M059J (cell line): ENCODE results near the gene COL23A1. TPM values are rescaled to one million over a fixed set of nuclear protein-coding genes. Genes with fewer than 3 reads are reported as not detected.

Source experiments
- DNase-seq: peaks from one replicate; pipeline ENCODE4 v3.0.0-alpha.2; 2012; ENCODE audit warnings: low read depth
- total RNA-seq: library from RNA; depleted of rRNA; stranded (reverse); fragments of >200 nt; shearing (Covaris generic); gene quantifications from 2 replicates; pipeline ENCODE4 v1.2.3, GENCODE V29; 2014

COL23A1 gene
- total RNA-seq, 1 experiment from 2014 or later: not detected

DNA sequence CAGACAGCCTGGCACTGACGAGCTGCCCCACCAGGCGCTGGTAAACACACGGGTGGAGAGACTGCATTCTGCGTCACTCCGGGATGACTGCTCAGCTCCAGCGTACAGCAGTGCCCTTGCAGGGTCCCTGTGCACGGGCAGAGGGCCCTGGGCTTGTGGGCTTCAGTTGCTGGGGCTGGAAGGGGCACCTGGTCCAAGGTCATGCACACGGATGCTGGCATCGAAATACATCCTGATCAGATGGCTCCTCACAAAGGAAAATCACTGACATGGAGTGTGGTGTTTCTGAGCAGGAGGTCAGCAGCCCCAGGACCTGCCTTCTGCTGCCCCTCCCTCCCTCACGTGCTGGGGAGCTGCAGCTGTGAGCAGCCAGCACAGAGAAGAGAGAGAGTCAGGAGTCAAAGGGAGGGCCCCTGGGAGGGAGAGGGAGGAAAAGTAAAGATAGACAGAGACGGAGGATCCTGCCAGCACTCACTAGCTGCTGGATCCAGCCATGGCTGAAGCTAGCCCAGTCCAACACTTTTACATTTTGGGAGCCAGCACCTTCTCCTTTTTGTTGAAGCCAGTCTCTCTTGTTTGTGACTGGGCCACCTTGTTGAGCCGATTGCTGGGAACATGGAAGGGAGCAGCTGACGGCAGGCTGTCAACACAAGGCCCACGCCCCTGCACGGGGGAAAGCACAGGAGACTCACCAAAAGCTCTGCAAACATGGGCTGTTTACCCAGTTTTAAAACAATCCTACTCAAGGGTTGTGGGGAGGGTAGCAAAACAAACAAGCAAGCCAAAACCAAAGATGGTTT is 191.1 kb downstream of the COL23A1 start:
- DNase-seq: no peak

DNA sequence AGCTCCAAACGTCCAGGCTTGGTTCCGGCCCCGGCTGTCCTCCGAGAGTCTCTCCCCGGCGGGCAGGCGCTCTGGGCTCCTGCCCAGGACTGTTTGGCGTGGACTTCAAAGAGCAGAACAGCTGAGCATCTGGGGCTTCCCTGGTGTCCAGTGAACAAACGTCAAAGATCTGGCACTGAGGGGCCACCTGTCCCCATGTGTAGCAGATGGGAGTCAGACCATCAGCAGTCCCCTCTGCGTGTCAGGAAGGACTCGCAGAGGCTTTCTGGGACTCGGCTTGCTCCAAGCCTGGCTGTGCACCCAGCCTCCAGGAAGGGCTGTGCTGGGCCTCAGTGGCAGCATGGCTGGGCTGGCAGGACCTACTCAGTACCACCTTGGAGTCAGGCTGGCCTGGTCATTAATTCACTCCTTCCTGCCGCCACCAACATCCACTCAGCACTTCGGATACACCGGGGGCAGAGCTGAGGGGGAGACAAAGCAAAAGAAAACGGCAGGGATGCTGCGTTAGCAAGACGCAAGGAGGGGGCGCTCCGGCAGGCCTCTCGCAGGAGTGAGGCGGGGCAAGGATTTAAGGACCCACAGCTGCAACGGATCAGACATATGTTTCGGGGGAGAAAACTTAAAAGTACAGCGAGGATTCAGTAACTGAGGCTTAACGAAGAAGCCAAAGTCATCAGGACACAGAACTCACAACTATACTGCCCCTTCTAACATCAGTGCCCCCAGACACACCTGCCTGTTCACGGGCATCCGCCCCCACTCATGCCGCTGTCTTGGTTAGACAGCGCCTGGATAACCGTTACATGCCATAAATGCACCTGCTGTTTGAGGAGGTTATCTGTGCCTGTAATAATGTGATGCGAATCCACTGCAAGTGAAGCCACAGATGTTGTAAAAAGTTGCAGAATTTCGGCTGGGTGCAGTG is 193.1 kb downstream of the COL23A1 start:
- no peak for DNase-seq

DNA sequence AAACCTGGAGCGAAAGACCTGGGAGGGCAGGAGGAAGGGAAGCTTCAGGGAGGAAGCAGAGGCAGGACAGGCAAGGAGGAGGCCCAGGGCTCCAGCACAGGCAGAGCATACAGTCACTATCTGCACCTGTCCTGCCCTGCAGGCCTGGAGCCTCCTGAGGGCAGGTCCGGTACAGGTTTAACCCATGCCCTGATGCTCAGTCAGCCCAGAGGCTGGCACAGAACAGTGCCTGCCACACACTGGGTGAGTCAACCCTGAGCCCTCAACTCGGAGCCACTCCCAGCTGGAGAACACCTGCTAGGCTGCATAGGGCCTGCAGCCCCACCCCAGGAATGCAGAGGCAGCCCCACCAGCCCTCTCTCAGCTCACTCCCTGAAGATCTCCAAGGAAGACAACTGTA is 196.1 kb downstream of the COL23A1 start:
- DNase-seq: no peak

DNA sequence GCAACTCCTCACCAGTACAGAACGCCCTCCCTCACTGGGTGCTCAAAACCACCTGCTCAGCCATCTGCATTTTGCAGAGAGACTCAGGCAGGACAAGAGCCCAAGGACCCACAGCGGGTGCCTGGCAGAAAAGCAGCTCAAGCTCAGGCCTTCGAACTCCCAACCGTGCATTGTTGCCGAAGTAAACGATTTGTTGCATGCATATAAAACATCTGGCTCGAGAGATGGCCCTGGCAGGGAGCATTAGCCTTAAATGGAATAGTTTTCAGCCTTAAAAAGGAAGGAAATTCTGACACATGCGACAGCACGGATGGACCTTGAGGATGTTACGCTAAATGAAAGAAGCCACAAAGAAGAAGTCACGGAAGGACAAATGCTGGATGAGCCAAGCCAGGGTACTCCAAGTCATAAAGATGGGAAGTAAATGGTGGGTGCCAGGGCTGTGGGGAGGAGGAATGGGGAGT is 197.2 kb downstream of the COL23A1 start:
- no peak for DNase-seq

DNA sequence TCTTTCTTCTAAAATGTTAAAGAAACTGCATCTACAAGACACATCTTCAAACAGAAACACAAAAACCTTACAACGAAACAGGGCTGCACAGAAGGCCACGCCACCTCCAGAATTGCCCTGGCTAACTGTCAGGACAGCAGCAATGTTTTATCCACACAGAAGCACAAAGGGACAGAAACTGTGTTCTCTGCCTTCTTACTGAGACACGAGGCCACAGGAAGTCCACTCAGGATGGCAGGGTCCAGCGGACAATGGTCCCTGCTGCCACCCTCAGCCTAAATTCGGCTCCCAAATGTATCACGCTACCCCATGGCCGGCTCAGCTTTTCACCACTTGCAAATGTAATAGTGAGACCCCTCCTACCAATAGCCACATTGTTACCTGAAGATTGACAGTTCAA is 197.8 kb downstream of the COL23A1 start:
- DNase-seq: no peak

DNA sequence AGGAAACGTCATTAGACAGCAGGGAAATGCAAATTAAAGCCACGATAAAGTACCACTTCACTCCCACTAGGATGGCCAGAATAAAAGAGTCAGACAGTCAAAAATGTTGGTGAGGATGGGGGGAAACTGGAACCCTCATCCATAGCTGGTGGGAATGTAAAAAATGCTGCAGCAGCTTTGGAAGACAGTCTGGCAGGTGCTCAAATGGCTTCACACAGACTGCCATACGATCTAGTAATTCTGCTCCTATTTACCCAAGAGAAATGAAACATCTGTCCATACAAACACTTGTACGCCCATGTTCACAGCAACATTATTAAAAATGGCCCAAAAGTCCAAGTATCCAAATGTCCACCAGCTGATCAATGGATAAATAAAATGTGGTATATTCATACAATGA is 198.7 kb downstream of the COL23A1 start:
- no peak for DNase-seq

DNA sequence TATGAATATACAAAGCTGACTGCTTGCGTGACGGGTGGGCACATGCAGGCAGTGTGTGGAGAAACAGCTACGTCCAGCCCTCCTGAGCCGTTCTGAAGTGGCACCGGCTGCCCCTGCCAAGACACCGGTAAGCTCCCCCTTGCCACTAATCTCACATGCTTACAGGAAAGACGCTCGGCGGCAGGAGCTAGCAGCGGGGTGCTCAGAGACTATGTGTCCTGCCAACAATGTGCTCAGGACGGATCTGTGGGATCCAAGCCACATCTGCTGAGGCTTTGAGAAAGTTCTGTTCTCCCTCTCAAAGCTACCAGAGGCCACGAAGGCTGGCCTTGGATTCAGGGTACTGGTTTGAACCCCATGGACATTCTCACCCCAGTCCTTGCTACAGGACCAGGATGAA is 200.4 kb downstream of the COL23A1 start:
- no peak for DNase-seq

DNA sequence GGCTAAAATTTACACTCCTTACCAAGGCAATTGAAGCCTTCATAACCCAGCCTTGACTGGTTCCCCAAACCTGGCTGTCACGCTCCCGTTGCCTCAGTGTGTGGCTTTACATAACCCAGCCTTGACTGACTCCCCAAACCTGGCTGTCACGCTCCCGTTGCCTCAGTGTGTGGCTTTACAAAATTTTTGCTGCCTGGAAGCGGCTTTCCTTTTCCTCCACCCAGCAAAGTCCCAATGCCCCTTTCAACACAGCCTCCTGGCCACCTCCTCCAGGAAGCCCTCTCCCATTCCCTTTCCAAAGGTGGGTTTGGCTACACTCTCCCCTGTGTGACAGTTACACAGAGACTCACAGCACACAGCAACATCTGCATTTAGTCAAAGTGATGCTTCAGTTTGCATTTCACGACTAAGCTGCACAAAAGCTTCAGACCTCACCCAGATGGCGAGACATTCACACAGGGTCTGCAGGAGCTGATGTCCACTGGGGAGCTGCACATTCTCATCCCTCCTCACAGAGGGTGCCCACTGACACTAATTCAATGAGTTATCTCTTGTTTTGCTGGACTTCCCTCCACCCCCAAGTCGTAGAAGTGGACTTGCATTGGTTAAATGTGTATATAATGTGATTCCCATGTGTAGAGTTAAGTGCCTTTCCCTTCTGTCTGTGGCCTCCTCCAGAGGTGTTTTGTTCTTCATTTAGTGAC is 201.0 kb downstream of the COL23A1 start:
- no peak for DNase-seq

DNA sequence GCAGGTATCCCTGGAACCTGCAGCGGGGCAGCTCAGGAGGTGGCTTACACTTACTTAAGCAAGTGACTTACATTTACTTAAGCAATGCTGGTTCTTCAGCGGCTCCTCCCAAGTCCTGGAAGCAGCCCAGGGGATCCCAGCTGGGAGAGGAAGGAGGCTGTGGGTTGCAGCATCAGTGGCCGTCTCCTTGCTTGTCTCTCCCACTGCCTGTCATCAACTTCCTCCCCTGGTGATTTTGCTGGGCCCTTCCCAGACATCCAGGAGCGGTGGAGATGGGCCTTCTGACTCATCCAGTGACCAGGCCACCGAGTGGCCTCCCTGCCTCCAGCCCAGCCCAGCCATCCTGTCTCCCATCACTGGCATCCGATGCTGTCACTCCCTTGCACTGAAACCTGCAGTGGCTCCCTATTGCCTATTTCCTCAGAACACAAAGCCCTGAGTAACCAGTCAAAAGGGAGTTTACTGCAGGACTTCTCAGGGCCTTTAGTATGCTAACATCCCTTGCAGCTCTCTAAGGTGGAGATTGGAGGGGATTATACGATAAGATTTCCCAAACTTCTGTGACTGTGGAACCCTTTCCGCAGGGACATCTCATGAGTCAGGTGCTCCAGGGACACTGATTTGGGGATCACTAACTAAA is 201.7 kb downstream of the COL23A1 start:
- peak; percentile 18 for DNase-seq

DNA sequence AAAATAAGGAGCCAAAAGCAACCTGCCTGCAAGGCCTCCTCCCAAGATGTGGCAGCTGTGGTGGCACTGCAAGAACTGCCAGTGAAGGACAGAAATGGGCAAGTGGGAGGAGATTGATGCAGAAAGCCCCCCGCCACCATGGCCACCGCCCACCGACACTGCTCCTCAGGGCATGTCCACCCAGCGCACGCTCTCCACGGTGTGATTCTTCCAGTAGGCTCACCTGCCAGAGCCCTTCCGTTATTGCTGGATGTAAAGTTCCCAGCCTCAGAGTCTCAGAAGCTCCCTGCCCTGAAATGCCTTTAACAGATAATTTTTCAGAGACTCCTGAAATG is 202.4 kb downstream of the COL23A1 start:
- no peak for DNase-seq

DNA sequence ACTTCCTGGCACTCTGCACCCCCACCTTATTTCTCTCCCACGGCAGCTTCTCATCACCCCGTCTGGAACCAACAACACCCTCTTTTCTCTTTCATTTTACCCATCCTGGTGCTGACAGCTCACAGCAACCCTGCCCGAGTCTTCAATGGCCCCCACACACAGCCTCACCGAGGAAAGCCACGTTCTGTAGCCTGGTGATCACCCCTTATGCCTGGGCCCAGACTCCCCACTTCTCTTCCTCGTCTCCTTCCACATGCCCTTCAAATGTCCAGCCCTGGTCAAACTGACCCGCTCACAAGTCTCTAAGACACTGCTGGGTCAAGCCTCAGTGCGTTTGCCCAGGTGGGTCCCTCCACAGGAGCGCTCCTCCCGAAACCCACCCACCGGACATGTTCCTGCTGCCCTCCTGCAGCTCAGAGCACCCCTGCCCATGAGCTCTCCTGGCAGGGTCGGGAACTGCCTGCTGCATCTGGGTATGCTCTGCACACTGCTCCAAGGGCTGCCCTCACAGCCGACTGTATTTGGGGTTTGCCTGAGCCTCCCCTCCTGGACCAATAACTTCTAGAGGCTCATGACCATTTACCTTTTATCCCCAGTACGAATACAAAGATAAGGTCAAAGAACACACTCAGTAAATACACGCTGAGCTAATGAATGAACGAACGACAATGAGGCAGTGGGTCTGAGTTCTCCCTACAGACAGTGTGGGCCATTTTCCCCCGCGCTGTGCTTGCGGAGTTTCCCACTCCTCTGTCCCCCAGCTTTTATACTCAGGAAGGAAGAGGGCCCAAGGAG is 202.9 kb downstream of the COL23A1 start:
- no peak for DNase-seq

DNA sequence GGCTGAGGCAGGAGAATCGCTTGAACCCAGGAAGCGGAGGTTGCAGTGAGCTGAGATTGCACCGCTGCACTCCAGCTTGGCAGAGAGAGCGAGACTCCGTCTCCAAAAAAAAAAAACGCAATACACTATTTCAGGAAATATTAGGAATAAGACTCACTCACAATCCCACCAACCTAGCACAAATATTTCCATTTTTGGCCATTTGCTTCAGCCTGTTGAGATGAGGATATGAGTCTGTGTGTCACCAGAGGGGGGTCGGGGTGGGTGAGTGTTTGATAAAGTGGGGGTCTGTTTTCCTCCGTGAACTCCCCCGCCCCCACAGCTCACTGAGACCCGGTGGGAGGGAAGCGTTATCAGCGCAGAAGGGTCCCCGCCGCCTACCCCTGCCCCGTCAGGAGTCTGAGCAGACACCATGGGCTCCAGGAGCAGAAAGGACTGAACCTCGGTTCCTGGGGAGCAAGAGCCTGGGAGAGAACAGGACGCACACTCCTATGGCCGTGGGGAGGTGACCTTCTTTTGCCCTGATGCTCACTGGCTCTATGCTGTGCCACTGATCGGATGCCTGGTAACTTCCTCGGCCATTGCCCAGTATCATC is 203.8 kb downstream of the COL23A1 start:
- no peak for DNase-seq

DNA sequence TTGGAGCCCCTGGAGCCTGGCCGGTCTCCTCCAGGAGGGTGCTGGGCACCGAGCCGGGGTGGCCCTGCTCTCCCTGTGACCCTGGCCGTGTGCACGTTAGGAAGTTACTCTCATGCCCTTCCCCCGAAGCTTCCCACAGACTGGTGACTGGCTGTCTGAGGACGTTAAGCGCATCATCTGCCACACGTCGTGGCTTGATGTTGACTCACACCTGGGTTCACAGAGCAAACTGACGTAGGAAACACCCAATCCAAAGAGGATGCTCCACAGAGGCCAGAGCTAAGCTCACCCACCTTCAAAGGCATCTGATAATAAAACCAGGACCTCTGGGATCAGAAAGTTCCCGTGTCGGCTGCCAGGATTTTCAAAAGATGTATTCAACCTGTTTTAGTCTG is 204.7 kb downstream of the COL23A1 start:
- DNase-seq: peak; percentile 26

DNA sequence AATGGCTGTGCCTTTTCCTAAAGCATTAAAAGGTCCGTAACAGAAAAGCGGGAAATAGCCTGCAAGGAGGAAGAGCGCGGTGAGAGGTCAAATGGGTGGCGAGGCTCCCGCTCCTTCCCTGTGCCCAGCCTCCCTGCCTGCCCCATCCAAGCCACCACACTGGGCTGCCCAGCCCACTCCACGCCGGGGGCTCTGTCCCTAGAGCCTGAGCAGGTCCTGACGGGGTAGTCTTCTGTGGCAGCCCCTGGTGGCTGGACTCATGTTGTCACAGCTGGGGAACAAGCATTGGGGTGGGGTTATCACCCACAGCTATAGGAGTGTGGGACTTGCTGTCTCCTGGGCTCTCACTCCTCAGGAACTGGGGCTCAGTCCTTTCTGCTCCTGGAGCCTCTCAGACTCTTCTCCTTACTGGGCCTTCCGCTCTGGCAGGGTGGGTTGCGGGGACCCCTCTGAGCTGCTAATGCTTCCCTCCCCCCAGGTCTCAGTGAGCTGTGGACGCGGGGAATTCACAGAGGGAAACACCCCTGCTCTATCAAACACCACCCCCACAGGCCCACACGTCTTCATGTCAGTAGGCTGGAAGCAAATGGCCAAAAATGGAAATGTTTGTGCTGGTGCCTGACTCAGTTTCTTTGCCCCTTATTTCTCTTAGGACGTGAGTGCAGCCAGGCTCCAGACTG is 205.2 kb downstream of the COL23A1 start:
- no peak for DNase-seq

DNA sequence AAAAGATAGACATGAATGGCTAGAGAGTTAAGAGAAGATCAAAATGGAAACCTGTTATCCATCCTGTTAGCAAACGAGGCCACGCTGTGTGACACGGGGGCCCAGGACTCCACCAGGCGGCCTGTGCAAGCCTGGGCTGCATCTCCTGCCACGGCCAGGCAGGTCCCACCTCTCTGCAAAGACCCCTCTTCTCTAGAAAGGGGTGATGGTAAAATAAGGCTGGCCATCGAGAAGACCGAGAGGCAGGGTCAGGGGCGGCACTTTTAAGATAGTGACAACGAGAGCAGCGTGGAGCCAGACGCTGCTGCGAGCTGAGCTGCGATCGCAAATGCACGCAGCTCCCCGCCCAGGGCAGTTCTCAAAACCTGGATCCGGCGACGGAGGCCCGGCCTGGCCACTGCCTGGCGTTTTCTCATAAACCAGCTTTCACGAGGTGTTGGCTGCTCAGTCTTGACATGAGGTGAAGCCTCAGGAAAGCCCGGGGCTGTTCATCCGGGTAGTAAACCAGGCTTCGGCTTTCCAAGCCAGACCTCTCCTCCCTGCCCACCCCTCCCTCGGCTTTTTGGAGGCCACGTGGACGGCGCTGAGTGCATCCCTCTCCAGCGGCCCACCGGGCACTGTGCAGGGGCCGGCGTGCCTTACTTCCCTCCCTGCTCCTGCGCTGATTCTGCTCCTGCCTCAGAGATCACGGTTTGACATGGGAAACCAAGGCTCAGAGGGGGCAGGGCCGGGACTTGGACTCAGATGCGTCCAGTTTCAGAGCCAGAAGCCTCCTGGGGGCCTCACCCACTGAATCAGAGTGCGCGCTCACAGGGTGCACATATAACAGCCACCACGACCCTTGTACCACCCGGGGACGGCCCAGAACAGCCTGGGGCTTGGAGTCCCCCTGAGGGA is 206.0 kb downstream of the COL23A1 start:
- DNase-seq: no peak

DNA sequence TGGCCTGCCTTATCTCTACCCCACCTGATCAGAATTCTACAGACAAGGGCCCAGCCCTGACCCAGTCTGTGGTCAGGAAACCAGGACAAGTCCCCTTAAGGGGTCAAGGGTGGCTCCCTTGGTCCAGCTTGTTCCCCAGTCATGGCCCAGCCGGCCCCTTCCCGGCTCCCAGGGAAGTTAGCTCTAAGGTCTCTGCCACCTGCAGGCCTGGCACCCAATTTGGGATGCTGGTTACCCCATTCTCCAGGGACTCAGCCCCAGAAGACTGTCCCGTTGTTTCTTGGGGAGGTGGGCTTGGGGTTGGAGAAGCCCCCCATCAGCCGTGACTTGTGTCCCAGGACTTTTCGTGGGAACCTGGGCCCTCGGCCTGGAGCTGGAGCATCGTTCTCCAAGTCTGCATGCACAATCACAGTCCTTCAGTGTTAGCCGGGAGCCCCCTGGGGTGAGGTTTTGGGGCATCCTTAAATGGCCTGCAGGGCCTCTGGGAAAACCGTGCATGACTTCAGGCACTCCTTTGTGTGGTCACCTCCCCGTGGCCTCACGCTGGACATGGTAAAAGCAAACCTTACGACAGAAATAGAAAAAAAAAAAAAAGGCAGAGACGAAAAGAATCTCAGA is 206.8 kb downstream of the COL23A1 start:
- DNase-seq: no peak

DNA sequence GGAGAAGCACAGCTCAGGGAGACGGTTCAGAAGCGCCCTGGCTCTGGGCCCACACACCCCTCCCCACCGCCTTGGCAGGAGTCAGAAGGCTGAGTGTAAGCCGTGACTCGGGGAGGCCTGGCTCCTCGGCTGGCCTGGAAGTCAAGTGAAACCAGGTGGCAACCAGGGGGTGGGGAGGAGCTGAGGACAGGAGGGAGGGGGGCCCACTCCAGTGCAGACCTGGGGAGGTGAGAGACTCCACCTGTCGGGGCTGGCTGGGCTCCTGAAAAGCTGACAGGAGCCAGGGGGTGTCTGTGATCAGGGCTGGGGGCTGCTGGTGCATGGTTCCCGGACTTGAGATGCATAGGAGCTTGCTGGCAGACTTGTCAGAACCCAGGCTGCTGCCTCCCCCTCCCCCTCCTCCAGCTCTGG is 207.4 kb downstream of the COL23A1 start:
- no peak for DNase-seq

DNA sequence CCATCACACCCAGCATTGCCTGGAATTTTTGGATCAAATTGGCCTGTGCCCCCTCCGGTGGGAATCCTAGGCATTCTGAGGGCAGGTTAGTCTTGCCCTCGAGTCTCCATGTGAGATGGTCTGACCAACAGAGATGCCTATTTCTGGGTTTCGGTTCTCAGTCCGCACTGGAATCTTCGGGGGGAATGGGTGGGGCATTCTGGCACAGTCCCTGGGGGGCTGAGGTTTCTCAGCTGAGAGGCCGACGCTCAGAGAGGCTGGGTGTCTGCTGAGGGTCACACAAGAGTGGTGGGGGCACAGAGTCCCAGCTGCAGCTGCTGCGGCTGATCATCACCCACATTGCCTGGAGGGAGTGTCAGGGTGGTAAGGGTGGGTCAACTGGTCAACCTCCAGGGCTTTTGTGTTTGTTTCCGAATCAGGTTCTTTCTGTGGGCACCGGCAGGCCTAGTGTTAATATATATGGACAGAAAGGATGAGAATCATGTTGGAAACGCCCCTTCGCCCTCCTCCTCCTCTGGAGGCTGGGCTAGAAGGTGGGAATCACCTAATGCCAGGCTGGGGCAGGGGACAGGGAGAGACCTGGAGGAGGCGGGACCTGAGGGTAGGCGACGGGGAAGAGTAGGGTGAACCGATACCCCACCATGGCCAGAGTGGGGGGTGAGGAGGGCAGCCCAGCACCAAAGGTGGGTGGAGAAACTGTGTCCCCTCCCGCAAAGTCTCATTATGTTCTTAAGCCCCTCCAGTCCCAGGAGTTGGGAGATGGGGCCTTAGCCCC is 208.1 kb downstream of the COL23A1 start:
- no peak for DNase-seq
